Aorta (tissue), 5 donors: ENCODE results near the gene KRT28. TPM values are rescaled to one million over a fixed set of nuclear protein-coding genes. Genes with fewer than 3 reads are reported as not detected.
"Not testable (repeated sequence)": the region's sequence is repeated elsewhere in the genome, so short reads cannot be mapped to it uniquely, and the experiment has no call there.

Experiments
- ATAC-seq: fragments of 200-7000 bp; cut with Tn5 transposase; one replicate; pipeline ENCODE4 v1.9.1; 2022; ENCODE audit warnings: moderate library complexity; ENCODE audit not compliant: low FRiP score
- DNase-seq, 2 donors: peaks; one replicate each; pipeline ENCODE4 v3.0.0-alpha.2; 2020
- H3K27ac ChIP-seq, 2 donors: one replicate each; pipeline ENCODE4 v1.5.1; 2013; ENCODE audit warnings: low read length in 2 of 2, mild to moderate bottlenecking in 2 of 2, moderate library complexity in 2 of 2, control low read depth in 1 of 2, inconsistent platforms in 1 of 2, low read depth in 1 of 2
- H3K27me3 ChIP-seq, 2 donors: one replicate each; pipeline ENCODE4 v1.6.1; 2013; ENCODE audit warnings: control low read depth in 1 of 2, low read length in 1 of 2, mild to moderate bottlenecking in 1 of 2, moderate library complexity in 1 of 2; ENCODE audit not compliant: insufficient read depth in 2 of 2, control insufficient read depth in 1 of 2
- H3K36me3 ChIP-seq, 2 donors: one replicate each; pipeline ENCODE4 v1.6.1; 2013; ENCODE audit warnings: control low read depth in 1 of 2, low read length in 1 of 2, mild to moderate bottlenecking in 1 of 2; ENCODE audit not compliant: insufficient read depth in 2 of 2, control insufficient read depth in 1 of 2
- H3K4me1 ChIP-seq, 2 donors: one replicate each; pipeline ENCODE4 v1.6.1; 2013; ENCODE audit warnings: low read length in 2 of 2, control low read depth in 1 of 2, mild to moderate bottlenecking in 1 of 2, moderate library complexity in 1 of 2; ENCODE audit not compliant: insufficient read depth in 2 of 2, control insufficient read depth in 1 of 2
- H3K4me3 ChIP-seq, 2 donors: one replicate each; pipeline ENCODE4 v1.5.1; 2013; ENCODE audit warnings: low read length in 2 of 2, control low read depth in 1 of 2, mild to moderate bottlenecking in 1 of 2
- H3K9me3 ChIP-seq: one replicate; pipeline ENCODE4 v1.6.1; 2013; ENCODE audit warnings: mild to moderate bottlenecking, low read length; ENCODE audit not compliant: control insufficient read depth
- whole genome bisulfite sequencing, 2 donors: extraction: QIAGEN DNeasy Blood & Tissue Kit; methylation state at CpG; one replicate each; pipeline ENCODE4 v1.1.7; 2013; 5-methylcytosine and 5-hydroxymethylcytosine counted together
- intact Hi-C, 2 donors: fragments of 100-400 bp; cut with DNase I; formaldehyde crosslinking; loops; one replicate each; pipeline versions ENCODE4 v1.14.2 to v1.15.0; 2022
- polyA plus RNA-seq, 2 donors: library from polyadenylated mRNA; stranded (reverse); fragments of 200-250 nt; gene quantifications; one replicate each; pipeline ENCODE4 v1.2.3, GENCODE V29; 2013
- total RNA-seq, 2 donors: library from RNA; stranded (reverse); fragmentation: NEBNext Ultra II Directional; extraction: Animal tissue kit (Norgen Biotek cat#: 25700); gene quantifications; one replicate each; pipeline ENCODE4 v1.2.1, GENCODE V29; 2021
- donor health status: healthy with polysubstance abuse.
- donor health status: Bipolar disorder and iron deficiency.
- donor health status: DM: no; HTN: no; CAD: no.
- donor health status: DM: no; HTN: no; CAD: no.
- donor health status: DM: yes; HTN: yes; CAD: no.

KRT28 gene
- total and polyA plus RNA-seq, 4 donors, result not detected

DNA sequence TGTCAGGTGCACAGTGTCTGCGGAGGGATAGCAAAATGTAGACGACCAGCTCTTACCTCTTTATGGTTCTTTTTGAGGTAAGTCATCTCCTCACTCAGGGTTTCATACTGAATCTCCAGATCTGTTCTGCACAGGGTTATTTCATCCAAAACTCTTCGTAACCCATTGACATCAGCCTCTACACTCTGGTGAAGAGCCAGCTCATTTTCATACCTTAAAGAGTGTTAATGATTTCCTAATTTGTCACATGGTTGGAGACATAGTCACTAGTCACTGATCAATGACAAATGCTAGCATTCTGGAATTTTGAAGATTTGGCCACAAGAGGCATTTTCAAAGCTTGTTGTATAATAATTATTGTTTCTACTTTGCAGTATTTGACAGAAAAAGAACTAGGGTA lies 46.0 kb downstream of the KRT28 start:
- Histone ChIP-seq H3K27me3 (no peaks in the 10 kb centered on the region), H3K4me3 (no peak overlapping the region), H3K4me1 (no peaks in the 10 kb centered on the region), H3K36me3 (no peaks in the 10 kb centered on the region), H3K9me3 (no peaks in the 10 kb centered on the region), H3K27ac (no peak overlapping the region)
- 83 to 88% methylated on average over 3 of the region's 3 CpGs for WGBS, 2 donors
- ATAC-seq (no peak), DNase-seq (no peak)
- intact Hi-C loops, result no loop called here

DNA sequence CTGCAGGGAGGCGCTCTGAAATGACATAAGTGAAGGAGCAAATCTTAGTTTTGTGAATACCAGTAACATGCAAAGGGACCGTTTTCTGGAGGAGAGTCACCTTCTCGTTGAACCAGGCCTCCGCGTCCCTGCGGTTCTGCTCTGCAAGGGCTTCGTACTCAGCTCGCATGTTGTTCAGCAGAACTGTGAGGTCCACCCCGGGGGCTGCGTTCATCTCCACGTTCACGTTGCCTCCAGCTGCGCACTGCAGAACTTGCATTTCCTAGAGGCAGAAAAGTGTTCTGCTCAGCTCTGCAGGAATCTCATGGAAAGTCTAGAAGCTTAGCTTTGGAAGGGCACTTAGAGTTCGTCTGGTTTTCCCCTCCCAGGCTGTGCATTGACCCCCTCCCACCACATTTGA lies 48.7 kb downstream of the KRT28 start:
- Histone ChIP-seq H3K27me3 (peaks cover 0 to 1% of the 10 kb centered on the region in 2 donors), H3K4me3 (no peak overlapping the region), H3K4me1 (no peaks in the 10 kb centered on the region), H3K36me3 (no peaks in the 10 kb centered on the region), H3K27ac (no peak overlapping the region), H3K9me3 (no peaks in the 10 kb centered on the region)
- ATAC-seq (no peak), DNase-seq (no peak)
- WGBS, 2 donors, result 81 to 82% methylated on average over 14 of the region's 14 CpGs
- intact Hi-C loops, result no loop called here

DNA sequence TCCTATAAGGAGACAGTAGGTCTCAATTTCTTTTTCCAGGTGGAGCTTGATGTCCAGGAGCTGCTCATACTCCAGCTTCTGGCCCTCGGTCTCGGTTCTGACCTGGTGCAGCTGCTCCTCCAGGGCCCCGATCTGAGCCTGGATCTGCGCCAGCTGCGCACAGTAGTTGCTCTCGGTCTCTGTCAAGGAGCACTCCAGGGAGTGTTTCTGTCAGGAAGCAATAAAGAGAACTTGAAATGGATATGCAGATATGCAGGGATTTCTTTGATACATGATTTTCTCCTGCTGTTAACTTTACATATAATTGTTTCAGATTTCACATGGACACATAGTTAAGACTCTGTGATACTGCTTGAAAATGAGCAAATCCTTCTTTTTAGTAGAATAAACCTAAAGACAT lies 49.4 kb downstream of the KRT28 start:
- H3K4me3 ChIP-seq, result no peak overlapping the region
- no peaks in the 10 kb centered on the region for H3K4me1 ChIP-seq
- intact Hi-C loops, result no loop called here
- peaks cover 0 to 1% of the 10 kb centered on the region in 2 donors for H3K27me3 ChIP-seq
- H3K9me3 ChIP-seq, result no peaks in the 10 kb centered on the region
- no peak overlapping the region for H3K27ac ChIP-seq
- ATAC-seq (no peak), DNase-seq (no peak)
- WGBS, 2 donors, result 83 to 88% methylated on average over 6 of the region's 6 CpGs
- H3K36me3 ChIP-seq, result no peaks in the 10 kb centered on the region

DNA sequence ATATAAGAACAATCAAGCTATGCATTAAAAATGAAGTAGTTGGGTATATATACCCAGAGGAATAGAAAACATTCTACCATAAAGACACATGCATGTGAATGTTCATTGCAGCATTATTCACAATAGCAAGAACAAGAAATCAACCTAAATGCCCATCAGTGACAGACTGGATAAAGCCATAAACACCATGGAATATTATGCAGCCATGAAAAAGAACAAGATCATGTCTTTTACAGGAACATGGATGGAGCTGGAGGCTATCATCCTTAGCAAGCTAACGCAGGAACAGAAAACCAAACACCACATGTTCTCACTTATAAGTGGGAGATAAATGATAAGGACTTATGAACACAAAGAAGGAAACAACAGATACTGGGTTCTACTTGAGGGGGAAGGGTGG lies 51.1 kb downstream of the KRT28 start:
- H3K36me3 ChIP-seq, H3K9me3 ChIP-seq, H3K4me1 ChIP-seq, intact Hi-C loops, H3K4me3 ChIP-seq, DNase-seq, ATAC-seq, H3K27ac ChIP-seq, H3K27me3 ChIP-seq: not testable (repeated sequence)
- WGBS, 2 donors, result 68 to 70% methylated on average over 1 of the region's 1 CpG

Other genes starting within 250 kb of the KRT28 start
- under 1 TPM; 0.62 to 0.84 TPM for gene CCR7, start 234.5 kb downstream of the KRT28 start, total RNA-seq
- under 1 TPM; 0.08 to 0.13 TPM for gene CCR7, start 234.5 kb downstream of the KRT28 start, polyA plus RNA-seq
- 10 to 100 TPM; 80.8 to 84.4 TPM for gene SMARCE1, start 152.1 kb downstream of the KRT28 start, total RNA-seq
- 10 to 100 TPM; 61.0 to 71.7 TPM for gene SMARCE1, start 152.1 kb downstream of the KRT28 start, polyA plus RNA-seq
- gene KRT222, start 134.8 kb downstream of the KRT28 start, total RNA-seq, result 1 to 10 TPM; 1.9 to 4.5 TPM
- gene KRT222, start 134.8 kb downstream of the KRT28 start, polyA plus RNA-seq, result not detected
- gene KRT24, start 96.2 kb downstream of the KRT28 start, total RNA-seq, result not detected
- gene KRT24, start 96.2 kb downstream of the KRT28 start, polyA plus RNA-seq, result under 1 TPM in 1 of 2 donors, not detected in 1; 0.25 TPM
- not detected for gene KRT25, start 44.6 kb downstream of the KRT28 start, total RNA-seq
- gene KRT25, start 44.6 kb downstream of the KRT28 start, polyA plus RNA-seq, result not detected
- gene KRT26, start 27.8 kb downstream of the KRT28 start, total RNA-seq, result not detected
- not detected for gene KRT26, start 27.8 kb downstream of the KRT28 start, polyA plus RNA-seq
- not detected for gene KRT27, start 17.4 kb downstream of the KRT28 start, total RNA-seq
- not detected for gene KRT27, start 17.4 kb downstream of the KRT28 start, polyA plus RNA-seq
- gene KRT10, start 22.7 kb upstream of the KRT28 start, total RNA-seq, result 10 to 100 TPM; 35.3 to 39.3 TPM
- 10 to 100 TPM; 39.3 to 39.7 TPM for gene KRT10, start 22.7 kb upstream of the KRT28 start, polyA plus RNA-seq
- gene KRT12, start 67.3 kb upstream of the KRT28 start, total RNA-seq, result not detected
- gene KRT12, start 67.3 kb upstream of the KRT28 start, polyA plus RNA-seq, result 1 to 10 TPM in 1 of 2 donors, not detected in 1; 1.0 TPM
- not detected for gene KRT20, start 85.3 kb upstream of the KRT28 start, total RNA-seq
- gene KRT20, start 85.3 kb upstream of the KRT28 start, polyA plus RNA-seq, result 100 to 1,000 TPM in 1 of 2 donors, 1 to 10 TPM in 1; 3.9 to 193 TPM
- gene KRT23, start 137.7 kb upstream of the KRT28 start, total RNA-seq, result under 1 TPM; 0.30 to 0.39 TPM
- gene KRT23, start 137.7 kb upstream of the KRT28 start, polyA plus RNA-seq, result under 1 TPM in 1 of 2 donors, not detected in 1; 0.50 TPM
- gene KRT39, start 167.0 kb upstream of the KRT28 start, total RNA-seq, result not detected
- gene KRT39, start 167.0 kb upstream of the KRT28 start, polyA plus RNA-seq, result not detected
- not detected for gene KRT40, start 184.4 kb upstream of the KRT28 start, total RNA-seq
- gene KRT40, start 184.4 kb upstream of the KRT28 start, polyA plus RNA-seq, result not detected
- not detected for gene KRTAP3-3, start 194.2 kb upstream of the KRT28 start, total RNA-seq
- gene KRTAP3-3, start 194.2 kb upstream of the KRT28 start, polyA plus RNA-seq, result not detected
- not detected for gene KRTAP3-2, start 199.9 kb upstream of the KRT28 start, total RNA-seq
- gene KRTAP3-2, start 199.9 kb upstream of the KRT28 start, polyA plus RNA-seq, result not detected
- not detected for gene KRTAP3-1, start 209.2 kb upstream of the KRT28 start, total RNA-seq
- not detected for gene KRTAP3-1, start 209.2 kb upstream of the KRT28 start, polyA plus RNA-seq
- gene KRTAP1-5, start 227.2 kb upstream of the KRT28 start, total RNA-seq, result not detected
- gene KRTAP1-5, start 227.2 kb upstream of the KRT28 start, polyA plus RNA-seq, result not detected
- gene KRTAP1-4, start 230.2 kb upstream of the KRT28 start, total RNA-seq, result not detected
- gene KRTAP1-4, start 230.2 kb upstream of the KRT28 start, polyA plus RNA-seq, result not detected
- not detected for gene KRTAP1-3, start 234.9 kb upstream of the KRT28 start, total RNA-seq
- gene KRTAP1-3, start 234.9 kb upstream of the KRT28 start, polyA plus RNA-seq, result not detected
- gene KRTAP1-1, start 241.5 kb upstream of the KRT28 start, total RNA-seq, result not detected
- not detected for gene KRTAP1-1, start 241.5 kb upstream of the KRT28 start, polyA plus RNA-seq
- gene KRTAP2-1, start 247.4 kb upstream of the KRT28 start, total RNA-seq, result not detected
- gene KRTAP2-1, start 247.4 kb upstream of the KRT28 start, polyA plus RNA-seq, result not detected